Measurements from ENCODE around the gene FBXO4.

The FBXO4 gene

DNA sequence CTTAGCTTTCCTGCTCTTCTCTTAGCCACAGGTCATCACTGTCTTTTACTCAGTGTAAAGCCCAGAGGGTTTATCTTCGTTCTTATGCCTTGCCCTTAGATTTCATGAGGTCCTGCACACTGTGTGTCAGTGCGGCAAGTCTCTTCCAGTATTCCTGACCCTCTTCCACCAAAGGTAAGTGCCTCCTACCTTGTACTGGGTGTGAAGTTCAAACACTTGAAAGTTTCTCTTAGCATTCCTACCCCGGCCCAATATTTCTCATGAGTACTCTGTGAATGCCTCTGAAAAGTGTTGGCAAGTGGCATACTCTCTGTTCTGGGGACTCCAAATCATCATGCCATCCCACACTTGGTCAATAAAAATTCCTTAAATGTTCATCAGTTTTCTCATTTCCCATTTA is 37.4 kb downstream of the FBXO4 start:
- H3K27me3 ChIP-seq (ENCODE audit: insufficient read depth, poor library complexity, severe bottlenecking) = no peaks in the 10 kb centered on the region
- DNase-seq (ENCODE audit: low read depth in 1 of 2, low spot score in 1 of 2) = no peak
- TF ChIP-seq SPI1 (IDR thresholded peaks at IDR 0.05; ENCODE audit: borderline replicate concordance, low read depth) (no peak), POLR2AphosphoS5 (IDR thresholded peaks at IDR 0.05; ENCODE audit: low read depth) (no peak), GABPA (IDR thresholded peaks at IDR 0.05; ENCODE audit: low read depth) (no peak), CTCF (IDR thresholded peaks at IDR 0.05; ENCODE audit: insufficient read depth, low read length) (no peak)
- TF ChIP-seq, protein P1, sequence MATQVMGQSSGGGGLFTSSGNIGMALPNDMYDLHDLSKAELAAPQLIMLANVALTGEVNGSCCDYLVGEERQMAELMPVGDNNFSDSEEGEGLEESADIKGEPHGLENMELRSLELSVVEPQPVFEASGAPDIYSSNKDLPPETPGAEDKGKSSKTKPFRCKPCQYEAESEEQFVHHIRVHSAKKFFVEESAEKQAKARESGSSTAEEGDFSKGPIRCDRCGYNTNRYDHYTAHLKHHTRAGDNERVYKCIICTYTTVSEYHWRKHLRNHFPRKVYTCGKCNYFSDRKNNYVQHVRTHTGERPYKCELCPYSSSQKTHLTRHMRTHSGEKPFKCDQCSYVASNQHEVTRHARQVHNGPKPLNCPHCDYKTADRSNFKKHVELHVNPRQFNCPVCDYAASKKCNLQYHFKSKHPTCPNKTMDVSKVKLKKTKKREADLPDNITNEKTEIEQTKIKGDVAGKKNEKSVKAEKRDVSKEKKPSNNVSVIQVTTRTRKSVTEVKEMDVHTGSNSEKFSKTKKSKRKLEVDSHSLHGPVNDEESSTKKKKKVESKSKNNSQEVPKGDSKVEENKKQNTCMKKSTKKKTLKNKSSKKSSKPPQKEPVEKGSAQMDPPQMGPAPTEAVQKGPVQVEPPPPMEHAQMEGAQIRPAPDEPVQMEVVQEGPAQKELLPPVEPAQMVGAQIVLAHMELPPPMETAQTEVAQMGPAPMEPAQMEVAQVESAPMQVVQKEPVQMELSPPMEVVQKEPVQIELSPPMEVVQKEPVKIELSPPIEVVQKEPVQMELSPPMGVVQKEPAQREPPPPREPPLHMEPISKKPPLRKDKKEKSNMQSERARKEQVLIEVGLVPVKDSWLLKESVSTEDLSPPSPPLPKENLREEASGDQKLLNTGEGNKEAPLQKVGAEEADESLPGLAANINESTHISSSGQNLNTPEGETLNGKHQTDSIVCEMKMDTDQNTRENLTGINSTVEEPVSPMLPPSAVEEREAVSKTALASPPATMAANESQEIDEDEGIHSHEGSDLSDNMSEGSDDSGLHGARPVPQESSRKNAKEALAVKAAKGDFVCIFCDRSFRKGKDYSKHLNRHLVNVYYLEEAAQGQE (IDR thresholded peaks at IDR 0.05; ENCODE audit: insufficient replicate concordance, low read depth) = no peak
- no peak overlapping the region for H3K27ac ChIP-seq (replicated peaks)
- H3K4me3 ChIP-seq (replicated peaks; ENCODE audit: insufficient read depth, low read length) = no peak overlapping the region

- DNase-seq (ENCODE audit: low read depth in 1 of 2, low spot score in 1 of 2) = no peak
- Histone ChIP-seq H3K27me3 (ENCODE audit: insufficient read depth, poor library complexity, severe bottlenecking) (no peaks in the 10 kb centered on the region), H3K4me3 (replicated peaks; ENCODE audit: insufficient read depth, low read length) (no peak overlapping the region), H3K27ac (replicated peaks) (no peak overlapping the region)
- TF ChIP-seq POLR2AphosphoS5 (IDR thresholded peaks at IDR 0.05; ENCODE audit: low read depth) (no peak), SPI1 (IDR thresholded peaks at IDR 0.05; ENCODE audit: borderline replicate concordance, low read depth) (no peak), GABPA (IDR thresholded peaks at IDR 0.05; ENCODE audit: low read depth) (no peak), CTCF (IDR thresholded peaks at IDR 0.05; ENCODE audit: insufficient read depth, low read length) (no peak)
- TF ChIP-seq, protein P1 (IDR thresholded peaks at IDR 0.05; ENCODE audit: insufficient replicate concordance, low read depth) = no peak
Observed at GRCh38 chr5:41966401-41967105, 41.5 kb downstream of the FBXO4 start.

- no peak overlapping the region for H3K27ac ChIP-seq (replicated peaks)
- H3K27me3 ChIP-seq (ENCODE audit: insufficient read depth, poor library complexity, severe bottlenecking) = no peaks in the 10 kb centered on the region
- DNase-seq (ENCODE audit: low read depth in 1 of 2, low spot score in 1 of 2) = no peak
- no peak overlapping the region for H3K4me3 ChIP-seq (replicated peaks; ENCODE audit: insufficient read depth, low read length)
- no peak for TF ChIP-seq POLR2AphosphoS5 (IDR thresholded peaks at IDR 0.05; ENCODE audit: low read depth)
- TF ChIP-seq, protein P1 (IDR thresholded peaks at IDR 0.05; ENCODE audit: insufficient replicate concordance, low read depth) = no peak
- TF ChIP-seq GABPA (IDR thresholded peaks at IDR 0.05; ENCODE audit: low read depth) = no peak
Observed at GRCh38 chr5:41967401-41967800, 42.3 kb downstream of the FBXO4 start.
